Testis (tissue), 5 donors: ENCODE results near the gene MAGEB5. TPM values are rescaled to one million over a fixed set of nuclear protein-coding genes. Genes with fewer than 3 reads are reported as not detected.
"Not testable (repeated sequence)": the region's sequence is repeated elsewhere in the genome, so short reads cannot be mapped to it uniquely, and the experiment has no call there.

ENCODE experiments used
- DNase-seq: peaks from one replicate; pipeline ENCODE4 v3.0.0-alpha.2; 2019
- H3K27ac ChIP-seq, 2 donors: fragments of 200-600 bp; sonication (generic); one replicate each; pipeline ENCODE4 v1.5.1; 2019
- H3K27me3 ChIP-seq: fragments of 200-600 bp; sonication (generic); one replicate; pipeline ENCODE4 v1.5.1; 2019
- H3K36me3 ChIP-seq: fragments of 200-600 bp; sonication (generic); one replicate; pipeline ENCODE4 v1.5.1; 2017; ENCODE audit warnings: low read depth; ENCODE audit errors: missing control alignments
- H3K4me1 ChIP-seq: fragments of 200-600 bp; sonication (generic); one replicate; pipeline ENCODE4 v1.5.1; 2019
- H3K4me3 ChIP-seq, 2 donors: fragments of 200-600 bp; sonication (generic); one replicate each; pipeline ENCODE4 v1.5.1; 2017 to 2019
- H3K9me3 ChIP-seq: fragments of 200-600 bp; sonication (generic); one replicate; pipeline ENCODE4 v1.5.1; 2017
- POLR2A ChIP-seq: fragments of 450-650 bp; IDR thresholded peaks from one replicate; pipeline ENCODE4 v1.6.1; 2017; ENCODE audit warnings: antibody characterized with exemption, mild to moderate bottlenecking, moderate library complexity
- WGBS, 2 donors: methylation state at CpG; one replicate each; pipeline ENCODE4 v1.1.5; 2018; 5-methylcytosine and 5-hydroxymethylcytosine counted together
- intact Hi-C: fragments of 100-400 bp; cut with DNase I; formaldehyde crosslinking; loops from one replicate; pipeline ENCODE4 v1.15.1; 2023; ENCODE audit warnings: low total_unique reads
- long read RNA-seq, 2 donors: transcript quantifications; one replicate each; lab custom pipeline, GENCODE V29; 2026
- polyA plus RNA-seq: library from polyadenylated mRNA; stranded (reverse); fragments of 350-450 nt; fragmentation: Illumina TruSeq; extraction: RNeasy Lipid Tissue Mini Kit (QIAGEN cat#74804); gene quantifications from one replicate; pipeline ENCODE4 v1.2.3, GENCODE V29; 2014; ENCODE audit warnings: low read depth, low replicate concordance; ENCODE audit not compliant: insufficient read depth
- total RNA-seq, 2 donors: library from RNA; depleted of rRNA; stranded (reverse); fragments of >200 nt; gene quantifications; one replicate each; pipeline ENCODE4 v1.2.3, GENCODE V29; 2016
- TF ChIP-seq, protein P1 (sequence below), 3 experiments: fragments of 450-650 bp in 2 of 3; fragments of 200-600 bp in 1 of 3; sonication (generic) in 1 of 3; IDR thresholded peaks; one replicate each; pipeline ENCODE4 v1.5.1; 2016 to 2019; ENCODE audit warnings: antibody characterized with exemption in 3 of 3, mild to moderate bottlenecking in 2 of 3, moderate library complexity in 1 of 3

The MAGEB5 gene, protein sequence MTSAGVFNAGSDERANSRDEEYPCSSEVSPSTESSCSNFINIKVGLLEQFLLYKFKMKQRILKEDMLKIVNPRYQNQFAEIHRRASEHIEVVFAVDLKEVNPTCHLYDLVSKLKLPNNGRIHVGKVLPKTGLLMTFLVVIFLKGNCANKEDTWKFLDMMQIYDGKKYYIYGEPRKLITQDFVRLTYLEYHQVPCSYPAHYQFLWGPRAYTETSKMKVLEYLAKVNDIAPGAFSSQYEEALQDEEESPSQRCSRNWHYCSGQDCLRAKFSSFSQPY
- total RNA-seq (under 1 TPM in 1 of 2 donors, not detected in 1; 0.47 TPM), polyA plus RNA-seq (1.2 TPM)
- long read RNA-seq, donor 1: 0 reads
- long read RNA-seq, donor 2: 0 reads

DNA sequence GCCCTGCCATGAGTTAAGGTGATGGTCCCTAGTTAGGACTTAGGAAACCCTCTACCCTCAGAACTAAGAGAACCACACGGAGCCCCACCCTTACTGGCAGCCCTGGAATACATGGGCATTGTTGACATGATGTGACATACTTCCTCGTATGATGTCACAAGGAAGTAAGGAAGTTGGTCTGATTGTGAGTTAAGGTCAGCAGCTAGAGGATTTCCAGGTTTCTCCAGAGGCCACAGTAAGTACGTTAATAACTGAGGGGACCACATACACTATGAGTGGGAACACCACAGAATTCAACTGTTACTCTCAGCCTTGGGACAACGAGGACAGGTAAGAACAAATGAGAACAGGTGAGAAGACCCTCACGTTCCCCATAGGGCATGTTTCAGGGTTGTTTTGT, at the start of gene MAGEB5:
TSS of gene MAGEB5 (plus strand) at position 301 of the 400 bp plus-strand sequence. CDS start 1,133 bp downstream, outside the sequence.
- intact Hi-C loops: no loop called here
- TF ChIP-seq, protein P1, sequence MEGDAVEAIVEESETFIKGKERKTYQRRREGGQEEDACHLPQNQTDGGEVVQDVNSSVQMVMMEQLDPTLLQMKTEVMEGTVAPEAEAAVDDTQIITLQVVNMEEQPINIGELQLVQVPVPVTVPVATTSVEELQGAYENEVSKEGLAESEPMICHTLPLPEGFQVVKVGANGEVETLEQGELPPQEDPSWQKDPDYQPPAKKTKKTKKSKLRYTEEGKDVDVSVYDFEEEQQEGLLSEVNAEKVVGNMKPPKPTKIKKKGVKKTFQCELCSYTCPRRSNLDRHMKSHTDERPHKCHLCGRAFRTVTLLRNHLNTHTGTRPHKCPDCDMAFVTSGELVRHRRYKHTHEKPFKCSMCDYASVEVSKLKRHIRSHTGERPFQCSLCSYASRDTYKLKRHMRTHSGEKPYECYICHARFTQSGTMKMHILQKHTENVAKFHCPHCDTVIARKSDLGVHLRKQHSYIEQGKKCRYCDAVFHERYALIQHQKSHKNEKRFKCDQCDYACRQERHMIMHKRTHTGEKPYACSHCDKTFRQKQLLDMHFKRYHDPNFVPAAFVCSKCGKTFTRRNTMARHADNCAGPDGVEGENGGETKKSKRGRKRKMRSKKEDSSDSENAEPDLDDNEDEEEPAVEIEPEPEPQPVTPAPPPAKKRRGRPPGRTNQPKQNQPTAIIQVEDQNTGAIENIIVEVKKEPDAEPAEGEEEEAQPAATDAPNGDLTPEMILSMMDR (IDR thresholded peaks at IDR 0.05): no peak
- no peak within 1 kb of the TSS for H3K4me3 ChIP-seq
- H3K27me3 ChIP-seq: no peaks in the 10 kb centered on the region
- H3K9me3 ChIP-seq: no peaks in the 10 kb centered on the region
- DNase-seq: no peak
- H3K27ac ChIP-seq: no peak within 1 kb of the TSS
- WGBS, 2 donors: 96 to 97% methylated on average over 4 to 5 of the region's 5 CpGs
- no peaks in the 10 kb centered on the region for H3K36me3 ChIP-seq
- H3K4me1 ChIP-seq: no peaks in the 10 kb centered on the region

DNA sequence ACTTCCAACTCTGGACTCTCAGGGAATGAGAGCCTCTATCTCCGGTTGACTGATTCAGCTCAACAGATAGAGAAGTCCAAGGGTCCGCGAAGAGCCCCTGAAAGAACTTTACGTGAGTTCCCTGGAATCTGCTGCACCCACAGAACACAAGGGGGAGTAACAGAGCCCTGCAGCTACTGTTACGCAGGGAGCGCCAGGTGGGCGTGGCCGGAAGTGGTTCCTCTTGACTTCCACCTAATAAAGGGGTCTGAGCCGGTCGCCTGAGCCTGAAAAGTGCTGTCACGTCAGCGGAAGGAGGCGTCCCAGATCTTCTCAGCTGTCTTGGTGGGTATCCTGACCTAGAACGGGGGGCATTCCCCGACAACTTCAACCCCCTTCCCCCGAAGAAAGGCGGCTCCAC, 23.8 kb upstream of the MAGEB5 start, which contains the start of gene MAGEB6:
TSS of gene MAGEB6 (plus strand) at position 237 of the 400 bp plus-strand sequence. CDS start 1,407 bp downstream, outside the sequence.
- DNase-seq: peak; percentile 56
- no peak within 1 kb of the TSS for H3K27ac ChIP-seq
- no peaks in the 10 kb centered on the region for H3K27me3 ChIP-seq
- H3K4me3 ChIP-seq: peak within 1 kb of the TSS in 1 of 2 donors; percentile 7
- no peak for TF ChIP-seq POLR2A
- TF ChIP-seq, protein P1 (IDR thresholded peaks at IDR 0.05): no peak
- H3K36me3 ChIP-seq: no peaks in the 10 kb centered on the region
- 69 to 81% methylated on average over 9 to 17 of the region's 17 CpGs for WGBS, 2 donors
- intact Hi-C loops: no loop called here
- no peaks in the 10 kb centered on the region for H3K9me3 ChIP-seq
- no peaks in the 10 kb centered on the region for H3K4me1 ChIP-seq

DNA sequence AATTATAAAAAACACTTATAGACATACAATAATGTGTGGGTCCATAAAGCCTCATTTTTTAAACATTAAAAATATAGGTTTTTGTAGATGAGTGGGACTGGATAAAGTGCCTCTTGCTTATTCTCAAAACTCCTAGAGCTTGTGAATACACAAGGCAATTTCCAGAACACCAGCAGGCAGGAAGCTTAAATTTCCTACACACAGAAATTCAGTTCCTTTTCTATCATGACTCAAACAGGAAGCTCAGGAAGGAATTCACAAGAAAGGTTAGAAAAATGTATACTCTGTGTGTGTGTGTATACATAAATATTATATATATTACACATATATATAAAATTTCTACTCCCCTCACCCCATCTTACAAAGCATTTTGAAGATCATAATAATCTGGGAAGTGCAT, 12.4 kb upstream of the MAGEB5 start:
- no peaks in the 10 kb centered on the region for H3K36me3 ChIP-seq
- H3K27me3 ChIP-seq: no peaks in the 10 kb centered on the region
- H3K4me3 ChIP-seq: no peak overlapping the region
- TF ChIP-seq, protein P1 (IDR thresholded peaks at IDR 0.05): no peak
- no peak for TF ChIP-seq POLR2A
- no peak overlapping the region for H3K27ac ChIP-seq
- intact Hi-C loops: no loop called here
- DNase-seq: no peak
- no peaks in the 10 kb centered on the region for H3K9me3 ChIP-seq
- H3K4me1 ChIP-seq: no peaks in the 10 kb centered on the region

DNA sequence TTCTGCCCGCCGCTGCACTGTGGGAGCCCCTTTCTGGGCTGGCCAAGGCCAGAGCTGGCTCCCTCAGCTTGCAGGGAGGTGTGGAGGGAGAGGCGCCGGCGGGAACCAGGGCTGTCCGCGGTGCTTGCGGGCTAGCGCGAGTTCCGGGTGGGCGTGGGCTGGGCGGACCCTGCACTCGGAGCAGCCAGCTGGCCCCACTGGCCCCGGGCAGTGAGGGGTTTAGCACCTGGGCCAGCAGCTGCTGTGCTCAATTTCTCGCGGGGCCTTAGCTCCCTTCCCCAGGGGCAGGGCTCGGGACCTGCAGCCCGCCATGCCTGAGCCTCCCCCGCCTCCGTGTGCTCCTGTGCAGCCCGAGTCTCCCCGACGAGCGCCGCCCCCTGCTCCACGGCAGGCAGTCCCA, 11.3 kb upstream of the MAGEB5 start:
- WGBS, 2 donors: 67 to 73% methylated on average over 11 to 19 of the region's 27 CpGs
- H3K36me3 ChIP-seq, H3K4me3 ChIP-seq, H3K27me3 ChIP-seq, H3K9me3 ChIP-seq, H3K27ac ChIP-seq, H3K4me1 ChIP-seq, DNase-seq, intact Hi-C loops: not testable (repeated sequence)

DNA sequence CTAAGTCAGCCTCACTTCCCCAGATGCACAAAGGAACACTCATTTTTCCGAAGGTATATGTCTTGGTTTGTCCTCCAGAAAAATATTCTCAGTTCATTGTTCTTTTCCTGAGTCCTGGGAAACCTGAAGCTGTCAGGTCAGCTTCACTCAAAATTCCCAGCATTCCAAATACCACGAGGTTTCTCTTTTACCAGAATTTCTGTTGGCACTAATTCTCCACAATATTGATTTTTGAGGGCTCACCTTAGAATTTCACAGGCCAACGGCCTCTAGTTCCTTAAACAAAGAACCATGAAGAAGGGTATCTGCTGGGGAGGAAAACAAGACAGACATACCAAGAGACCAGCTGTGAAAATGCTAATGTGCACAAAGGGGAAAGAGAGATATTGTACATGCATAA, 8.0 kb upstream of the MAGEB5 start:
- WGBS, 2 donors: 70 to 86% methylated on average over 3 of the region's 3 CpGs
- H3K36me3 ChIP-seq: no peaks in the 10 kb centered on the region
- intact Hi-C loops: no loop called here
- H3K27me3 ChIP-seq: no peaks in the 10 kb centered on the region
- no peak for DNase-seq
- no peaks in the 10 kb centered on the region for H3K9me3 ChIP-seq
- H3K27ac ChIP-seq: no peak overlapping the region
- TF ChIP-seq, protein P1 (IDR thresholded peaks at IDR 0.05): no peak
- TF ChIP-seq POLR2A: no peak
- H3K4me1 ChIP-seq: no peaks in the 10 kb centered on the region
- H3K4me3 ChIP-seq: no peak overlapping the region
